ENCODE results near the gene XPR1. TPM values are rescaled to one million over a fixed set of nuclear protein-coding genes. Genes with fewer than 3 reads are reported as not detected.
"Not testable (repeated sequence)": the region's sequence is repeated elsewhere in the genome, so short reads cannot be mapped to it uniquely, and the experiment has no call there.

Gene XPR1
- total RNA-seq, 4 donors from 2014 or later = 10.0 to 29.7 (median 26.2) TPM

GRCh38 chr1:180811886-180812285 is 180.1 kb downstream of the XPR1 start:
- intact Hi-C loops (cut with DNase I; ENCODE audit: low total_unique reads) = no loop called here
- DNase-seq = no peak
- Histone ChIP-seq H3K27ac (no peak overlapping the region), H3K4me1 (no peaks in the 10 kb centered on the region), H3K9me3 (no peaks in the 10 kb centered on the region), H3K27me3 (no peaks in the 10 kb centered on the region), H3K36me3 (no peaks in the 10 kb centered on the region), H3K4me3 (no peak overlapping the region)
- no peak for TF ChIP-seq POLR2A (IDR thresholded peaks at IDR 0.05)
- no peak for TF ChIP-seq CTCF (IDR thresholded peaks at IDR 0.05)

DNA sequence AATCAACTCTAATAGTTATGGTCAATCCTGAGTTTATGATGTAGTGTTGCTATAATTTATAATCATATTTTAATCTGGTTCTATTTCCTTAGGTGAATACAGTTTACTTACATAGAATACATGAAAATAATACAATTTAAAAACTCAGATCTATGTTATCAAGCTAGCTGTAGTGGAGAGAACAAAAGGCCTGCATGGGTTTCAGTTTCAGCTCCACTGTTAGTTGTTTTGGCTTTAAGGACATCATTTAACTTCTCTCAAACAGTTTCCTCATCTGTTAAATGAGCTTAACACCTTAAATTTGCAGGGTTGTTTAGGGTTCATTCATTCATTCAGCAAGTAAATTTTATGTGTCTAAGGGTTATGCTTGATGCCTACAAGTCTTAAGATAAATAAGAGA is 182.4 kb downstream of the XPR1 start:
- DNase-seq = no peak
- H3K9me3 ChIP-seq = no peaks in the 10 kb centered on the region
- H3K27me3 ChIP-seq = no peaks in the 10 kb centered on the region

GRCh38 chr1:180815188-180815587 is 183.4 kb downstream of the XPR1 start:
- intact Hi-C loops (cut with DNase I; ENCODE audit: low total_unique reads) = no loop called here

More for the DNA sequence above, 182.4 kb downstream of the XPR1 start:
- TF ChIP-seq CTCF (IDR thresholded peaks at IDR 0.05) (no peak), POLR2A (IDR thresholded peaks at IDR 0.05) (no peak)
- no peaks in the 10 kb centered on the region for H3K36me3 ChIP-seq
- intact Hi-C loops (cut with DNase I; ENCODE audit: low total_unique reads) = no loop called here
- H3K27ac ChIP-seq = no peak overlapping the region
- H3K4me1 ChIP-seq = no peaks in the 10 kb centered on the region
- no peak overlapping the region for H3K4me3 ChIP-seq

DNA sequence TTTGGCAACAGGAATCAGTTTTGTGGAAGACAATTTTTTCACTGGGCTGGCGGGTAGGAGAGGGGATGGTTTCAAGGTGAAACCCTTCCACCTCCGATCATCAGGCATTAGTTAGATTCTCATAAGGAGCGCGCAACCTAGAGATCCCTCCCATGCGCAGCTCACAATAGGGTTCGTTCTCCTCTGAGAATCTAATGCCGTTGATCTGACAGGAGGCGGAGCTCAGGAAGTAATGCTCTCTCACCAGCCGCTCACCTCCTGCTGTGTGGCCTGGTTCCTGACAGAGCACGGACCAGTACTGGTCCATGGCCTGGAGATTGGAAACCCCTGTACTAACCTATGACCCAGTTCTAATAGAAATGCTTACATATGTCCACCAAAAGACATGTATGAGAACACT is 184.3 kb downstream of the XPR1 start:
- intact Hi-C loops (cut with DNase I; ENCODE audit: low total_unique reads) = no loop called here
- TF ChIP-seq CTCF (IDR thresholded peaks at IDR 0.05) (no peak), POLR2A (IDR thresholded peaks at IDR 0.05) (no peak)
- Histone ChIP-seq H3K4me1 (no peaks in the 10 kb centered on the region), H3K4me3 (no peak overlapping the region), H3K27ac (no peak overlapping the region), H3K36me3 (no peaks in the 10 kb centered on the region), H3K9me3 (no peaks in the 10 kb centered on the region), H3K27me3 (no peaks in the 10 kb centered on the region)
- no peak for DNase-seq

More at GRCh38 chr1:180815188-180815587, 183.4 kb downstream of the XPR1 start:
- no peak for DNase-seq
- H3K4me1 ChIP-seq = no peaks in the 10 kb centered on the region
- H3K9me3 ChIP-seq = no peaks in the 10 kb centered on the region
- H3K36me3 ChIP-seq = no peaks in the 10 kb centered on the region
- H3K4me3 ChIP-seq = no peak overlapping the region
- no peaks in the 10 kb centered on the region for H3K27me3 ChIP-seq
- TF ChIP-seq CTCF (IDR thresholded peaks at IDR 0.05) (no peak), POLR2A (IDR thresholded peaks at IDR 0.05) (no peak)
- H3K27ac ChIP-seq = no peak overlapping the region

- intact Hi-C loops (cut with DNase I; ENCODE audit: low total_unique reads) = no loop called here
- no peak for TF ChIP-seq POLR2A (IDR thresholded peaks at IDR 0.05)
- TF ChIP-seq CTCF (IDR thresholded peaks at IDR 0.05) = no peak
- no peak for DNase-seq
Observed at GRCh38 chr1:180821970-180822369, 190.1 kb downstream of the XPR1 start.

GRCh38 chr1:180831507-180831906 is 199.7 kb downstream of the XPR1 start:
- intact Hi-C loops (cut with DNase I; ENCODE audit: low total_unique reads); H3K27me3 ChIP-seq; H3K27ac ChIP-seq; DNase-seq; H3K9me3 ChIP-seq; H3K36me3 ChIP-seq; H3K4me3 ChIP-seq; H3K4me1 ChIP-seq: not testable (repeated sequence)

More at GRCh38 chr1:180821970-180822369, 190.1 kb downstream of the XPR1 start:
- Histone ChIP-seq H3K36me3 (no peaks in the 10 kb centered on the region), H3K27me3 (no peaks in the 10 kb centered on the region), H3K4me3 (no peak overlapping the region), H3K4me1 (no peaks in the 10 kb centered on the region), H3K27ac (no peak overlapping the region), H3K9me3 (no peaks in the 10 kb centered on the region)

- intact Hi-C loops (cut with DNase I; ENCODE audit: low total_unique reads); H3K27me3 ChIP-seq: not testable (repeated sequence)
Observed at GRCh38 chr1:180833180-180833579, 201.4 kb downstream of the XPR1 start.

More at GRCh38 chr1:180833180-180833579, 201.4 kb downstream of the XPR1 start:
- not testable (repeated sequence) for H3K9me3 ChIP-seq, H3K4me1 ChIP-seq, DNase-seq, H3K36me3 ChIP-seq, H3K4me3 ChIP-seq, H3K27ac ChIP-seq

Measured in uterus (tissue), 4 donors.